ENCODE measurements around the gene PHACTR1. TPM values are rescaled to one million over a fixed set of nuclear protein-coding genes. Genes with fewer than 3 reads are reported as not detected.
"Not testable (repeated sequence)": the region's sequence is repeated elsewhere in the genome, so short reads cannot be mapped to it uniquely, and the experiment has no call there.

PHACTR1 gene
- total and polyA plus RNA-seq, 9 of the 15 experiments (the other 6 are each of a cell fraction or from before 2014, with no cell fraction given) = 11.5 to 32.6 (median 22.0) TPM

DNA sequence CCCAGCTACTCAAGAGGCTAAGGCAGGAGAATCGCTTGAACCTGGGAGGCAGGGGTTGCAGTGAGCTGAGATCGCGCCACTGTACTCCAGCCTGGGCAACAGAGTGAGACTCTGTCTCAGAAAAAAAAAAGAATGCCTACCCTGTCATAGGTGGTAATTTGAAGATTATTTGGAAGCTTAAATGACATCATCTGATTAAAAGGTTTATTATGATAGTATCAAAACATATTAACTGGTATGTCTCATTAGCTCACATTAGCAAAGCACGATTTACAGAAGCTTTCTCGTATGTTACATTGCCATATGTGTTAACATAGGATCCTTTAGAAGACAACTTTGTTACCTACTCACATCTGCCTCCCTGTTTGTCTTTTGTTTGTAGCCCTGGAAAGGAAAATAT is 443.3 kb downstream of the PHACTR1 start:
- H3K79me2 ChIP-seq (ENCODE audit: control insufficient read depth, insufficient read depth, low read length); BruUV-seq (replicated peaks); H4K20me1 ChIP-seq (replicated peaks; ENCODE audit: control insufficient read depth, insufficient read depth, low read length); DNase-seq (ENCODE audit: extremely low read depth in 1 of 4, low spot score in 3 of 4); H3K27ac ChIP-seq (ENCODE audit: extremely low read depth, low read depth, low read length); H2AFZ ChIP-seq (ENCODE audit: low read depth, low read length); in situ Hi-C loops (cut with MboI); H3K36me3 ChIP-seq (ENCODE audit: control insufficient read depth, insufficient read depth, low read length); H3K9ac ChIP-seq (ENCODE audit: insufficient read depth in 1 of 2, low read depth in 2 of 2, low read length in 2 of 2); H3K4me1 ChIP-seq (replicated peaks in 1 of 2; ENCODE audit: control insufficient read depth in 2 of 2, insufficient read depth in 2 of 2, low read length in 2 of 2); intact Hi-C loops (cut with micrococcal nuclease); H3K4me2 ChIP-seq (ENCODE audit: insufficient read depth, low read length); FAIRE-seq; ATAC-seq; CTCF ChIA-PET (ENCODE audit: low intra/inter-chr PET ratio); H3K9me1 ChIP-seq (ENCODE audit: control insufficient read depth, insufficient read depth, low read length); H3K4me3 ChIP-seq; H3K9me3 ChIP-seq (replicated peaks; ENCODE audit: control insufficient read depth, insufficient read depth, low read depth, low read length): not testable (repeated sequence)
- 11% methylated on average over 5 of the region's 5 CpGs for WGBS (ENCODE audit: insufficient coverage, low coverage, missing lambda C conversion rate)
- POLR2A ChIA-PET = interaction anchor here (0.6 to 1.7 kb wide), 2 partner anchors 12 to 1862 kb away, joined by 3 to 5 read pairs; no protein-coding TSS in a partner anchor
- peaks cover 36 to 62% of the 10 kb centered on the region in 2 experiments for H3K27me3 ChIP-seq (ENCODE audit: control insufficient read depth in 2 of 2, insufficient read depth in 2 of 2, low read length in 2 of 2)

DNA sequence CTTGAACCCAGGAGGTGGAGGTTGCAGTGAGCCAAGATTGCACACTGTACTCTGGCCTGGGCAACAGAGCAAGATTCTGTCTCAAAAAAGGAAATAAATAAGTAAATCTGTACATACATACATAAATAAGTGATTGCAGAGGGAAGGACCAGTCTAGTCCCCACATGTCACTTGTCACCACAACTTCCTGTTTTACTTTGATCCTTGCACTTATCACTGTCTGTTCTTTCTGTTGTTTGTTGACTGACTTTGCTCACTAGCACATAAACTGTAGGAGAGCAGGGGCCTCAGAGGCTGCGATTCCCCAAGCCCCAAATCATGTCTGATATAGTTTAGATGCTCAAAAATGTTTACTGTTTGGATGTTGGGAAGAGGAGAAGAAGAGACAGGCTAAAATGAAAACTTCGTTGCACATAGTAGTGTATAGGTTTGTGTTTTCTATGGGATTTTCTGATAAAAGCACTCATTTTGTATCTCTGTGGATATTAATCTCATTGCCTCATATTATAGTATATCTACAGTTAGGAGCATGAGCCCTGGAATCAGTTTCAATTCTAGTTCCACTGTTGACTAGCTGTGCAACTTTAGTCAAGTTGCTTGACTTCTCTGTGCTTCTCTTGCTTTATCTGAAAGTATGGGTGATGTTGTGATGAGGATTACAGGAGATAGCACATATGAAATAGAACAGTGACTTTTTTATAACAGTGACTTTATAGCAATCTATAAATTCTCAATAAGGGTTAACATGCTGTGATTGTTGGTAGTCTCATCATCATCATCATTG is 446.8 kb downstream of the PHACTR1 start:
- CTCF ChIA-PET (ENCODE audit: low intra/inter-chr PET ratio) = interaction anchor here (0.6 kb wide), 1 partner anchor 14 kb away, joined by 3 read pairs; no protein-coding TSS in a partner anchor
- Histone ChIP-seq H3K9ac (ENCODE audit: insufficient read depth in 1 of 2, low read depth in 2 of 2, low read length in 2 of 2) (no peak overlapping the region), H3K79me2 (ENCODE audit: control insufficient read depth, insufficient read depth, low read length) (no peaks in the 10 kb centered on the region), H3K27me3 (ENCODE audit: control insufficient read depth in 2 of 2, insufficient read depth in 2 of 2, low read length in 2 of 2) (peaks cover 20 to 59% of the 10 kb centered on the region in 2 experiments; a peak in 4 of 5 replicates), H3K9me3 (replicated peaks; ENCODE audit: control insufficient read depth, insufficient read depth, low read depth, low read length) (no peaks in the 10 kb centered on the region), H3K36me3 (ENCODE audit: control insufficient read depth, insufficient read depth, low read length) (no peaks in the 10 kb centered on the region), H2AFZ (ENCODE audit: low read depth, low read length) (no peak overlapping the region), H3K27ac (ENCODE audit: extremely low read depth, low read depth, low read length) (no peak overlapping the region), H3K4me1 (replicated peaks in 1 of 2; ENCODE audit: control insufficient read depth in 2 of 2, insufficient read depth in 2 of 2, low read length in 2 of 2) (no peaks in the 10 kb centered on the region), H3K4me3 (no peak overlapping the region), H3K9me1 (ENCODE audit: control insufficient read depth, insufficient read depth, low read length) (no peaks in the 10 kb centered on the region), H4K20me1 (replicated peaks; ENCODE audit: control insufficient read depth, insufficient read depth, low read length) (no peaks in the 10 kb centered on the region), H3K4me2 (ENCODE audit: insufficient read depth, low read length) (no peak overlapping the region)
- 7% methylated on average over 2 of the region's 2 CpGs for WGBS (ENCODE audit: insufficient coverage, low coverage, missing lambda C conversion rate)
- ATAC-seq (no peak), FAIRE-seq (no peak), DNase-seq (ENCODE audit: extremely low read depth in 1 of 4, low spot score in 3 of 4) (no peak)
- in situ Hi-C loops (cut with MboI) (no loop called here), intact Hi-C loops (cut with micrococcal nuclease) (no loop called here)
- POLR2A ChIA-PET = no interaction called here
- no TSS peak for BruUV-seq (replicated peaks)
- TF ChIP-seq STAT5B (CRISPR knock-in tag; IDR thresholded peaks at IDR 0.05) = no peak
- no peak for TF ChIP-seq BCL6 (CRISPR knock-in tag; IDR thresholded peaks at IDR 0.05)
- no peak for TF ChIP-seq POLR2H (tag; IDR thresholded peaks at IDR 0.05; ENCODE audit: low read depth)
- TF ChIP-seq CHD4 (IDR thresholded peaks at IDR 0.05; ENCODE audit: insufficient read depth, insufficient replicate concordance, low read depth, low read length, poor library complexity, severe bottlenecking) = no peak
- no peak for TF ChIP-seq PHB (CRISPR knock-in tag; IDR thresholded peaks at IDR 0.05)
- TF ChIP-seq, protein P1, sequence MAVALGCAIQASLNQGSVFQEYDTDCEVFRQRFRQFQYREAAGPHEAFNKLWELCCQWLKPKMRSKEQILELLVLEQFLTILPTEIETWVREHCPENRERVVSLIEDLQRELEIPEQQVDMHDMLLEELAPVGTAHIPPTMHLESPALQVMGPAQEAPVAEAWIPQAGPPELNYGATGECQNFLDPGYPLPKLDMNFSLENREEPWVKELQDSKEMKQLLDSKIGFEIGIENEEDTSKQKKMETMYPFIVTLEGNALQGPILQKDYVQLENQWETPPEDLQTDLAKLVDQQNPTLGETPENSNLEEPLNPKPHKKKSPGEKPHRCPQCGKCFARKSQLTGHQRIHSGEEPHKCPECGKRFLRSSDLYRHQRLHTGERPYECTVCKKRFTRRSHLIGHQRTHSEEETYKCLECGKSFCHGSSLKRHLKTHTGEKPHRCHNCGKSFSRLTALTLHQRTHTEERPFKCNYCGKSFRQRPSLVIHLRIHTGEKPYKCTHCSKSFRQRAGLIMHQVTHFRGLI (CRISPR knock-in tag; IDR thresholded peaks at IDR 0.05) = no peak
- TF ChIP-seq SMARCA5 (IDR thresholded peaks at IDR 0.05) = 0 out of 2 replicates have a peak, but pooled peaks have one; percentile 19
- no peak for TF ChIP-seq KAT8 (IDR thresholded peaks at IDR 0.05; ENCODE audit: low read depth)
- TF ChIP-seq HNRNPL (IDR thresholded peaks at IDR 0.05; ENCODE audit: low read depth, low read length) = no peak
- peak; percentile 72 for TF ChIP-seq BCOR (IDR thresholded peaks at IDR 0.05)
- peak; percentile 45 to 56; a peak in 2 of 4 replicates for TF ChIP-seq KDM1A (IDR thresholded peaks at IDR 0.05)
- TF ChIP-seq ZNF778 (CRISPR knock-in tag; IDR thresholded peaks at IDR 0.05) = no peak
- TF ChIP-seq DMBX1 (CRISPR knock-in tag; IDR thresholded peaks at IDR 0.05; ENCODE audit: borderline replicate concordance) = no peak
- TF ChIP-seq ZNF3 (CRISPR knock-in tag; IDR thresholded peaks at IDR 0.05) = peak; percentile 69; the same call in 1 of the 2 replicates
- no peak for TF ChIP-seq ZSCAN32 (CRISPR knock-in tag; IDR thresholded peaks at IDR 0.05)
- TF ChIP-seq RBM25 (IDR thresholded peaks at IDR 0.05; ENCODE audit: low read depth, low read length, severe bottlenecking) = peak; percentile 94
